GM19324 (cell line): ENCODE data around the gene PTPN14.
"Not testable (repeated sequence)": the region's sequence is repeated elsewhere in the genome, so short reads cannot be mapped to it uniquely, and the experiment has no call there.

Experiments used
- ATAC-seq: cut with Tn5 transposase; IDR thresholded peaks from one replicate; pipeline ENCODE4 v1.9.1; 2021; ENCODE audit warnings: mild to moderate bottlenecking, moderate library complexity; ENCODE audit not compliant: unreplicated experiment, low FRiP score

Gene PTPN14

GRCh38 chr1:214551436-214552173, at the start of gene PTPN14:
Gene PTPN14, minus strand, starts transcription at chr1:214551602. Its CDS starts 86,799 bp downstream, at chr1:214464803.
- ATAC-seq = peak; percentile 67

GRCh38 chr1:214593158-214593557, 41.8 kb upstream of the PTPN14 start:
- ATAC-seq = no peak

- not testable (repeated sequence) for ATAC-seq
These were observed 40.5 kb upstream of the PTPN14 start for GRCh38 chr1:214591918-214592317.

- ATAC-seq = no peak
These were observed 39.3 kb upstream of the PTPN14 start for GRCh38 chr1:214590696-214591095.

GRCh38 chr1:214588963-214589597, 37.7 kb upstream of the PTPN14 start:
- no peak for ATAC-seq

- ATAC-seq = no peak
These were observed 35.8 kb upstream of the PTPN14 start for GRCh38 chr1:214587165-214587564.

GRCh38 chr1:214586621-214587020, 35.2 kb upstream of the PTPN14 start:
- ATAC-seq = no peak

GRCh38 chr1:214584805-214585766, 33.7 kb upstream of the PTPN14 start:
- peak; percentile 67 for ATAC-seq

- ATAC-seq = no peak
These were observed 32.6 kb upstream of the PTPN14 start for GRCh38 chr1:214583824-214584554.

GRCh38 chr1:214583113-214583512, 31.7 kb upstream of the PTPN14 start:
- no peak for ATAC-seq

- no peak for ATAC-seq
These were observed 31.0 kb upstream of the PTPN14 start for GRCh38 chr1:214582289-214582891.

GRCh38 chr1:214581785-214582184, 30.4 kb upstream of the PTPN14 start:
- no peak for ATAC-seq

- ATAC-seq = no peak
These were observed 27.8 kb upstream of the PTPN14 start for GRCh38 chr1:214579183-214579582.

- ATAC-seq = not testable (repeated sequence)
These were observed 24.7 kb upstream of the PTPN14 start for GRCh38 chr1:214576120-214576519.

- no peak for ATAC-seq
These were observed 23.4 kb upstream of the PTPN14 start for GRCh38 chr1:214574598-214575411.

GRCh38 chr1:214573386-214574318, 22.2 kb upstream of the PTPN14 start:
- ATAC-seq = no peak

- no peak for ATAC-seq
These were observed 19.9 kb upstream of the PTPN14 start for GRCh38 chr1:214571281-214571680.

GRCh38 chr1:214570442-214570841, 19.0 kb upstream of the PTPN14 start:
- ATAC-seq = no peak
